ENCODE results near the gene MCC.

DNA sequence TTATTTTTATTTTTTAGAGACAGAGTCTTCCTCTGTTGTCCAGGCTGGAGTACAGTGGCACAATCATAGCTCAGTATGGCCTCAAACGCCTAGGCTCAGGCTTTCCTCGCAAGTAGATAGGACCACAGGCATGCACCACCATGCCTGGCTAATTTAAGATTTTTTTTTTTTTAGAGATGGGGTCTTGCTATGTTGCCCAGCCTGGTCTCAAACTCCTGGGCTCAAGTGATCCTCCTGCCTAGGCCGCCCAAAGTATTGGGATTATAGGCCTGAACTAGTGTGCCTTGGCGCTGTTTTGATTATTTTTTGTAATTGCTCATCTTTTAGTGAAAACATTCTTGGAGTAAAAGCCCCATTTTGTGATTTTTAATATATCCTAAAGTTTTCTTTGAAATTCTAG lies 30.6 kb upstream of the MCC start:
- TF ChIP-seq, protein P1, sequence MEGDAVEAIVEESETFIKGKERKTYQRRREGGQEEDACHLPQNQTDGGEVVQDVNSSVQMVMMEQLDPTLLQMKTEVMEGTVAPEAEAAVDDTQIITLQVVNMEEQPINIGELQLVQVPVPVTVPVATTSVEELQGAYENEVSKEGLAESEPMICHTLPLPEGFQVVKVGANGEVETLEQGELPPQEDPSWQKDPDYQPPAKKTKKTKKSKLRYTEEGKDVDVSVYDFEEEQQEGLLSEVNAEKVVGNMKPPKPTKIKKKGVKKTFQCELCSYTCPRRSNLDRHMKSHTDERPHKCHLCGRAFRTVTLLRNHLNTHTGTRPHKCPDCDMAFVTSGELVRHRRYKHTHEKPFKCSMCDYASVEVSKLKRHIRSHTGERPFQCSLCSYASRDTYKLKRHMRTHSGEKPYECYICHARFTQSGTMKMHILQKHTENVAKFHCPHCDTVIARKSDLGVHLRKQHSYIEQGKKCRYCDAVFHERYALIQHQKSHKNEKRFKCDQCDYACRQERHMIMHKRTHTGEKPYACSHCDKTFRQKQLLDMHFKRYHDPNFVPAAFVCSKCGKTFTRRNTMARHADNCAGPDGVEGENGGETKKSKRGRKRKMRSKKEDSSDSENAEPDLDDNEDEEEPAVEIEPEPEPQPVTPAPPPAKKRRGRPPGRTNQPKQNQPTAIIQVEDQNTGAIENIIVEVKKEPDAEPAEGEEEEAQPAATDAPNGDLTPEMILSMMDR (IDR thresholded peaks at IDR 0.05; ENCODE audit: insufficient read depth, low read length) = no peak
- no peak for TF ChIP-seq POLR2AphosphoS5 (IDR thresholded peaks at IDR 0.05; ENCODE audit: low read depth)
